CD8-positive, alpha-beta memory T cell (primary cell): ENCODE data around the gene PIGK. TPM values are rescaled to one million over a fixed set of nuclear protein-coding genes. Genes with fewer than 3 reads are reported as not detected.
A peak's percentile ranks its signal among the peaks of the same experiment; 100 is the strongest.
"Not testable (repeated sequence)": the region's sequence is repeated elsewhere in the genome, so short reads cannot be mapped to it uniquely, and the experiment has no call there.

Experiments used
- CTCF ChIA-PET: fragments of 350-600 bp; sonication (Branson Sonifier 250); formaldehyde crosslinking; loops from one replicate; lab custom pipeline; 2021; ENCODE audit warnings: antibody characterized with exemption; lab: Charles Lee
- POLR2A ChIA-PET: fragments of 350-600 bp; sonication (Branson Sonifier 250); formaldehyde crosslinking; loops from one replicate; lab custom pipeline; 2021; ENCODE audit warnings: antibody characterized with exemption; lab: Charles Lee
- DNase-seq, 5 donors: peaks; one replicate each; pipeline versions ENCODE4 v3.0.0 to v3.0.0-alpha.2; 2020 to 2022; ENCODE audit warnings: mixed read lengths in 1 of 5
- H3K27ac ChIP-seq: one replicate; pipeline ENCODE4 v1.7.0; 2013; ENCODE audit warnings: low read depth, mild to moderate bottlenecking, low read length, moderate library complexity
- H3K27me3 ChIP-seq: 2 replicates; pipeline ENCODE4 v1.7.0; 2013; ENCODE audit warnings: low read length, mild to moderate bottlenecking; ENCODE audit not compliant: insufficient read depth, poor library complexity, severe bottlenecking
- H3K36me3 ChIP-seq: 2 replicates; pipeline ENCODE4 v1.7.0; 2013; ENCODE audit warnings: mild to moderate bottlenecking, low read length, moderate library complexity; ENCODE audit not compliant: insufficient read depth
- H3K4me1 ChIP-seq: 2 replicates; pipeline ENCODE4 v1.7.0; 2013; ENCODE audit warnings: mild to moderate bottlenecking, low read length, moderate library complexity; ENCODE audit not compliant: insufficient read depth
- H3K4me3 ChIP-seq: 2 replicates; pipeline ENCODE4 v1.7.0; 2013; ENCODE audit warnings: mild to moderate bottlenecking, low read length
- H3K9me3 ChIP-seq: 2 replicates; pipeline ENCODE4 v1.7.0; 2013; ENCODE audit warnings: mild to moderate bottlenecking, low read length
- H3K27ac Mint-ChIP-seq, 8 donors: one replicate each; pipeline ENCODE4 v1.8.0; 2020 to 2021; ENCODE audit warnings: mixed read lengths in 8 of 8, mild to moderate bottlenecking in 6 of 8, inconsistent platforms in 3 of 8, moderate library complexity in 3 of 8
- H3K27me3 Mint-ChIP-seq, 2 donors: one replicate each; pipeline ENCODE4 v1.8.0; 2020 to 2021; ENCODE audit warnings: mixed read lengths in 2 of 2, mild to moderate bottlenecking in 1 of 2, moderate library complexity in 1 of 2
- H3K36me3 Mint-ChIP-seq, 3 donors: one replicate each; pipeline ENCODE4 v1.8.0; 2020 to 2021; ENCODE audit warnings: mixed read lengths in 3 of 3, inconsistent platforms in 1 of 3, mild to moderate bottlenecking in 1 of 3
- H3K4me1 Mint-ChIP-seq, 3 donors: one replicate each; pipeline ENCODE4 v1.8.0; 2020 to 2021; ENCODE audit warnings: mixed read lengths in 3 of 3, inconsistent platforms in 1 of 3, mild to moderate bottlenecking in 1 of 3
- H3K4me3 Mint-ChIP-seq, 7 donors: one replicate each; pipeline ENCODE4 v1.8.0; 2020 to 2021; ENCODE audit warnings: mixed read lengths in 7 of 7, mild to moderate bottlenecking in 6 of 7, moderate library complexity in 4 of 7, inconsistent platforms in 2 of 7
- H3K9me3 Mint-ChIP-seq, 5 donors: one replicate each; pipeline ENCODE4 v1.8.0; 2020 to 2022; ENCODE audit warnings: mixed read lengths in 5 of 5, mild to moderate bottlenecking in 3 of 5, moderate library complexity in 2 of 5, inconsistent platforms in 1 of 5
- polyA plus RNA-seq: library from polyadenylated mRNA; unstranded; fragments of 300-500 nt; fragmentation: Illumina TruSeq; gene quantifications from one replicate; pipeline ENCODE4 v1.2.3, GENCODE V29; 2021
- total RNA-seq, 2 experiments: library from RNA; stranded (reverse); gene quantifications; one replicate each; pipeline ENCODE4 v1.2.3, GENCODE V29; 2021

The PIGK gene
- total and polyA plus RNA-seq, 3 experiments from 2014 or later, result 25.7 to 37.7 (median 25.7) TPM

GRCh38 chr1:77220687-77221463 lies 1.6 kb upstream of the PIGK start:
- H3K27ac ChIP-seq, result no peak overlapping the region
- no peaks in the 10 kb centered on the region for H3K27me3 ChIP-seq
- ChIA-PET POLR2A (no interaction called here), CTCF (no interaction called here)
- Mint-ChIP-seq H3K9me3 (no peaks in the 10 kb centered on the region), H3K27ac (peak overlapping the region in 4 of 8 donors; percentile 6 to 79 (median 62)), H3K4me1 (peaks cover 35 to 45% (median 44%) of the 10 kb centered on the region in 3 donors), H3K27me3 (peaks cover 0 to 3% of the 10 kb centered on the region in 2 donors), H3K4me3 (peak overlapping the region; percentile 15 to 85 (median 64)), H3K36me3 (peaks cover 0 to 20% (median 8%) of the 10 kb centered on the region in 3 donors)
- no peaks in the 10 kb centered on the region for H3K9me3 ChIP-seq
- no peak for DNase-seq
- peaks cover 14% of the 10 kb centered on the region for H3K4me1 ChIP-seq
- no peak overlapping the region for H3K4me3 ChIP-seq
- no peaks in the 10 kb centered on the region for H3K36me3 ChIP-seq

- Mint-ChIP-seq H3K4me3 (peak overlapping the region; percentile 93 to 99 (median 96)), H3K36me3 (peaks cover 0 to 20% (median 8%) of the 10 kb centered on the region in 3 donors), H3K27me3 (peaks cover 0 to 3% of the 10 kb centered on the region in 2 donors), H3K9me3 (no peaks in the 10 kb centered on the region), H3K27ac (peak overlapping the region; percentile 93 to 98 (median 96)), H3K4me1 (peaks cover 55 to 67% (median 67%) of the 10 kb centered on the region in 3 donors)
- H3K4me1 ChIP-seq, result peaks cover 14% of the 10 kb centered on the region
- peak overlapping the region; percentile 69 for H3K27ac ChIP-seq
- ChIA-PET POLR2A (interaction anchor here (0.6 kb wide), 1 partner anchor 549 kb away, joined by 3 read pairs; no protein-coding TSS in a partner anchor), CTCF (no interaction called here)
- H3K27me3 ChIP-seq, result no peaks in the 10 kb centered on the region
- H3K36me3 ChIP-seq, result no peaks in the 10 kb centered on the region
- H3K9me3 ChIP-seq, result no peaks in the 10 kb centered on the region
- H3K4me3 ChIP-seq, result peak overlapping the region; percentile 69
- no peak for DNase-seq
Measured at GRCh38 chr1:77218477-77219165, 609 bp downstream of the PIGK start.

DNA sequence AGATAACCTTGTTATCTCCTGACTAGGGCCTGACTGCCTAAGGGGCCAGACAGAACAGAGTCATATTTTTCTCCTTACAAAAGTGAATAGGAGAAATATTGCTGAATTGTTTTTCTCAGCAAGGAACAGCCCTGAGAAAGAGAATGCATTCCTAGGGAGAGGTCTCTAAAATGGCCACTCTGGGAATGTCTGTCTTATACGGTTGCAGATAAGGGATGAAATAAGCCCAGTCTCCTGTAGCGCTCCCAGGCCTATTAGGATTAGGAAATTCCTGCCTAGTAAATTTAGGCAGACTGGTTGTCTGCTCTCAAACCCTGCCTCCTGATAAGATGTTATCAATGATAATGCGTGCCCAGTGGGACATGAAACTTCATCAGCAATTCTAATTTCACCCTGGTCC lies 15.2 kb downstream of the PIGK start:
- H3K9me3 ChIP-seq, CTCF ChIA-PET, POLR2A ChIA-PET, H3K4me3 ChIP-seq, DNase-seq, H3K27ac ChIP-seq, H3K36me3 ChIP-seq, H3K4me3 Mint-ChIP-seq, H3K4me1 Mint-ChIP-seq, H3K27me3 Mint-ChIP-seq, H3K4me1 ChIP-seq, H3K27me3 ChIP-seq: not testable (repeated sequence)
- Mint-ChIP-seq H3K36me3 (peaks cover 18 to 37% (median 27%) of the 10 kb centered on the region in 3 donors), H3K27ac (peak overlapping the region in 1 of 8 donors; percentile 5), H3K9me3 (peaks cover 0 to 18% (median 6%) of the 10 kb centered on the region in 5 donors)

- no peak overlapping the region for H3K4me3 Mint-ChIP-seq
- peaks cover 14 to 32% (median 27%) of the 10 kb centered on the region in 3 donors for H3K36me3 Mint-ChIP-seq
- H3K9me3 ChIP-seq, result no peaks in the 10 kb centered on the region
- no peak overlapping the region for H3K27ac ChIP-seq
- no peaks in the 10 kb centered on the region for H3K27me3 ChIP-seq
- no peaks in the 10 kb centered on the region for H3K4me1 ChIP-seq
- no peaks in the 10 kb centered on the region for H3K36me3 ChIP-seq
- H3K4me1 Mint-ChIP-seq, result peaks cover 5 to 7% (median 6%) of the 10 kb centered on the region in 3 donors
- POLR2A ChIA-PET, result no interaction called here
- no peaks in the 10 kb centered on the region for H3K27me3 Mint-ChIP-seq
- CTCF ChIA-PET, result no interaction called here
- no peak overlapping the region for H3K4me3 ChIP-seq
- H3K27ac Mint-ChIP-seq, result no peak overlapping the region
- peaks cover 0 to 18% (median 6%) of the 10 kb centered on the region in 5 donors for H3K9me3 Mint-ChIP-seq
- no peak for DNase-seq
Measured at GRCh38 chr1:77202751-77203150, 16.5 kb downstream of the PIGK start.

- no peak for DNase-seq
- H3K4me1 Mint-ChIP-seq, result peaks cover 7 to 19% (median 11%) of the 10 kb centered on the region in 3 donors
- H3K27ac ChIP-seq, result no peak overlapping the region
- no peak overlapping the region for H3K27ac Mint-ChIP-seq
- no peaks in the 10 kb centered on the region for H3K9me3 ChIP-seq
- peaks cover 0 to 21% (median 6%) of the 10 kb centered on the region in 5 donors for H3K9me3 Mint-ChIP-seq
- CTCF ChIA-PET, result no interaction called here
- POLR2A ChIA-PET, result no interaction called here
- H3K27me3 ChIP-seq, result no peaks in the 10 kb centered on the region
- no peaks in the 10 kb centered on the region for H3K36me3 ChIP-seq
- no peak overlapping the region for H3K4me3 Mint-ChIP-seq
- H3K4me1 ChIP-seq, result no peaks in the 10 kb centered on the region
- no peak overlapping the region for H3K4me3 ChIP-seq
- H3K27me3 Mint-ChIP-seq, result no peaks in the 10 kb centered on the region
- peaks cover 15 to 38% (median 33%) of the 10 kb centered on the region in 3 donors for H3K36me3 Mint-ChIP-seq
Measured at GRCh38 chr1:77200806-77201205, 18.4 kb downstream of the PIGK start.

DNA sequence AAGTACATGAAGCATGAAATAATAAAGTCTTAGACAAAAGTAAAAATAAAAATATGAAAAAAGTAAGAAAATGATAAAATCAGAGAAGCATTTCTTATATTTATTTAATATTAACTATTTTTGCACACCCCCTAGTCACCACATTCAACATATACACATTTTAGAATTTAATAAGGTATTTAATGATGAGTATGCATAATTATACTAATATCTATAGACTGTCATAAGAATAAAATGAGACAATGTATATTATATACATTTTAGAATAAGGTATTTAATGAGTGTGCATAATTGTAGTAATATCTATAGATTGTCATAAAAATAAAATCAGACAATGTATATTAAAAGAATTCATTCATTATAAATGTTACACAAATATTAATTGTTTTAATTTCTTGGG lies 18.9 kb downstream of the PIGK start:
- Mint-ChIP-seq H3K4me1 (peaks cover 7 to 19% (median 11%) of the 10 kb centered on the region in 3 donors), H3K27ac (no peak overlapping the region), H3K4me3 (no peak overlapping the region), H3K9me3 (peaks cover 0 to 20% (median 6%) of the 10 kb centered on the region in 5 donors), H3K27me3 (no peaks in the 10 kb centered on the region), H3K36me3 (peaks cover 12 to 36% (median 28%) of the 10 kb centered on the region in 3 donors)
- Histone ChIP-seq H3K4me3 (no peak overlapping the region), H3K9me3 (no peaks in the 10 kb centered on the region), H3K36me3 (no peaks in the 10 kb centered on the region), H3K27ac (no peak overlapping the region), H3K27me3 (no peaks in the 10 kb centered on the region), H3K4me1 (no peaks in the 10 kb centered on the region)
- ChIA-PET POLR2A (no interaction called here), CTCF (no interaction called here)
- no peak for DNase-seq

GRCh38 chr1:77197351-77197750 lies 21.9 kb downstream of the PIGK start:
- H3K4me3 ChIP-seq, result no peak overlapping the region
- ChIA-PET POLR2A (no interaction called here), CTCF (no interaction called here)
- H3K9me3 ChIP-seq, result no peaks in the 10 kb centered on the region
- no peaks in the 10 kb centered on the region for H3K36me3 ChIP-seq
- Mint-ChIP-seq H3K9me3 (peaks cover 0 to 3% (median 0%) of the 10 kb centered on the region in 5 donors), H3K27ac (peak overlapping the region in 1 of 8 donors; percentile 46), H3K4me1 (peaks cover 7 to 17% (median 12%) of the 10 kb centered on the region in 3 donors), H3K27me3 (no peaks in the 10 kb centered on the region), H3K36me3 (peaks cover 13 to 31% (median 31%) of the 10 kb centered on the region in 3 donors), H3K4me3 (no peak overlapping the region)
- no peaks in the 10 kb centered on the region for H3K4me1 ChIP-seq
- DNase-seq, result no peak
- no peaks in the 10 kb centered on the region for H3K27me3 ChIP-seq
- H3K27ac ChIP-seq, result no peak overlapping the region

- Histone ChIP-seq H3K27ac (no peak overlapping the region), H3K27me3 (no peaks in the 10 kb centered on the region), H3K4me3 (no peak overlapping the region), H3K9me3 (no peaks in the 10 kb centered on the region), H3K36me3 (no peaks in the 10 kb centered on the region), H3K4me1 (no peaks in the 10 kb centered on the region)
- Mint-ChIP-seq H3K9me3 (peaks cover 0 to 7% (median under 1%) of the 10 kb centered on the region in 5 donors), H3K4me1 (peaks cover 3 to 21% (median 13%) of the 10 kb centered on the region in 3 donors), H3K27me3 (no peaks in the 10 kb centered on the region), H3K27ac (no peak overlapping the region), H3K36me3 (peaks cover 11 to 38% (median 34%) of the 10 kb centered on the region in 3 donors), H3K4me3 (no peak overlapping the region)
- POLR2A ChIA-PET, result no interaction called here
- CTCF ChIA-PET, result no interaction called here
- no peak for DNase-seq
Measured at GRCh38 chr1:77193951-77194350, 25.3 kb downstream of the PIGK start.
